ENCODE results near the gene SLX9.

DNA sequence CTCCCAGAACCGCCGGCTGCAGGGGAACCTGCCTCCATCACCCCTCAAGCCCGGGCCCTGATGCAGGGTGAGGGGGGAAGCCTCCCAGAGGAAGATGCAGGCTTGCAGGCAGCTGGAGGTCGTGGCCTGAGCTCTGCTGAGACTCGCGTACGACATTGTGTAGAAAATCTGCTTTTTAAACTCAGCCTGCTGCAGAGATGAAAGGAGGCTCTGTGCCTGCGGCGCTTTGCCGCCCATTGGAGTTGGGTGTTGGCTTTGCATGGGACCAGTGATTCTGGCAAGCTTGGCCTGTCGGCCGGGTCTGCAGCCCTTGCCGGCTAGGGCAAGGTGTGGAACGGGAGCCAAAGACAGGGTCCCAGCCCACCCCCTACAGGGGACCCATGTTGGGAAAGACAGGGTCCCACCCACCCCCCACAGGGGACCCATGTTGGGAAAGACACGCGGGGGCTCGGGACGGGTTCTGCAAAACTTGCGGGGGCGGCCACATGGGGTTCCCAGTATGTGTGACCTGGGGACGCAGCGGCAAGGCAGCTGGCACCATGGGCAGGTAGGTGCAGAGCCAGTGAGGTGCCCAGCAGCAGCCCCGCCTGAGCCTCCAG lies 55.6 kb downstream of the SLX9 start:
- TF ChIP-seq EZH2 (IDR thresholded peaks at IDR 0.05; ENCODE audit: low read length, unreplicated experiment) (no peak), EZH2phosphoT487 (IDR thresholded peaks at IDR 0.05; ENCODE audit: borderline replicate concordance, low read length) (no peak)
